OCI-LY1 (cell line): ENCODE results near the gene OR5K4.

Source experiments
- H2AFZ ChIP-seq: fragments of 200-600 bp; sonication (generic), shearing (Covaris generic); 2 replicates; pipeline ENCODE4 v1.6.0; 2014; ENCODE audit warnings: antibody characterized with exemption, mild to moderate bottlenecking, low read length
- H3F3A ChIP-seq: fragments of 200-600 bp; sonication (generic), shearing (Covaris generic); 2 replicates; pipeline ENCODE4 v1.6.0; 2014; ENCODE audit warnings: mild to moderate bottlenecking, antibody characterized with exemption, low read length, moderate library complexity; ENCODE audit not compliant: insufficient read depth
- H3K27ac ChIP-seq: fragments of 200-600 bp; sonication (generic); 2 replicates; pipeline ENCODE4 v1.5.1; 2014; ENCODE audit warnings: low read length, mixed run types, mild to moderate bottlenecking, low read depth; ENCODE audit not compliant: poor library complexity, severe bottlenecking
- H3K27me3 ChIP-seq: fragments of 200-600 bp; sonication (generic); 2 replicates; pipeline ENCODE4 v1.6.0; 2014; ENCODE audit warnings: antibody characterized with exemption, mild to moderate bottlenecking, low read length, moderate library complexity; ENCODE audit not compliant: insufficient read depth
- H3K36me3 ChIP-seq: fragments of 200-600 bp; sonication (generic); 2 replicates; pipeline ENCODE4 v1.6.1; 2014; ENCODE audit warnings: mild to moderate bottlenecking, antibody characterized with exemption, low read length, moderate library complexity, mixed read lengths; ENCODE audit not compliant: insufficient read depth
- H3K4me1 ChIP-seq: fragments of 200-600 bp; sonication (generic); 2 replicates; pipeline ENCODE4 v1.5.1; 2014; ENCODE audit warnings: mild to moderate bottlenecking, low read length, moderate library complexity; ENCODE audit not compliant: insufficient read depth, severe bottlenecking
- H3K4me2 ChIP-seq: fragments of 200-600 bp; sonication (generic), shearing (Covaris generic); 2 replicates; pipeline ENCODE4 v1.6.1; 2014; ENCODE audit warnings: low read length
- H3K4me3 ChIP-seq: fragments of 200-600 bp; sonication (generic); 2 replicates; pipeline ENCODE4 v1.5.1; 2014; ENCODE audit warnings: low read length, low read depth, mild to moderate bottlenecking, mixed read lengths; ENCODE audit not compliant: poor library complexity, severe bottlenecking
- H3K79me2 ChIP-seq: fragments of 200-600 bp; shearing (Covaris generic); 2 replicates; pipeline ENCODE4 v1.6.1; 2016; ENCODE audit warnings: mixed run types, low read length, mixed read lengths; ENCODE audit not compliant: insufficient read depth
- H3K9ac ChIP-seq: fragments of 200-600 bp; sonication (generic), shearing (Covaris generic); 2 replicates; pipeline ENCODE4 v1.6.1; 2014; ENCODE audit warnings: mild to moderate bottlenecking, low read length, mixed read lengths
- H3K9me2 ChIP-seq: fragments of 200-600 bp; sonication (generic), shearing (Covaris generic); 2 replicates; pipeline ENCODE4 v1.6.1; 2014; ENCODE audit warnings: low read depth, mild to moderate bottlenecking, low read length, mixed read lengths
- H3K9me3 ChIP-seq: fragments of 200-600 bp; shearing (Covaris generic); 2 replicates; pipeline ENCODE4 v1.6.1; 2014; ENCODE audit warnings: low read length, mixed read lengths
- H4K20me1 ChIP-seq: fragments of 200-600 bp; sonication (generic), shearing (Covaris generic); 2 replicates; pipeline ENCODE4 v1.6.0; 2016; ENCODE audit warnings: mild to moderate bottlenecking, low read length; ENCODE audit not compliant: insufficient read depth
- EZH2 ChIP-seq: fragments of 200-600 bp; sonication (generic), shearing (Covaris generic); IDR thresholded peaks from 2 replicates; pipeline ENCODE4 v1.8.0; 2017; ENCODE audit warnings: borderline replicate concordance, mixed run types, mild to moderate bottlenecking, antibody characterized with exemption, low read length, moderate library complexity, mixed read lengths
- TF ChIP-seq, protein P1 (sequence below): fragments of 200-600 bp; sonication (generic), shearing (Covaris generic); IDR thresholded peaks from 2 replicates; pipeline ENCODE4 v1.5.1; 2017; ENCODE audit warnings: mild to moderate bottlenecking, antibody characterized with exemption, low read length, moderate library complexity, mixed read lengths

OR5K4 gene

DNA sequence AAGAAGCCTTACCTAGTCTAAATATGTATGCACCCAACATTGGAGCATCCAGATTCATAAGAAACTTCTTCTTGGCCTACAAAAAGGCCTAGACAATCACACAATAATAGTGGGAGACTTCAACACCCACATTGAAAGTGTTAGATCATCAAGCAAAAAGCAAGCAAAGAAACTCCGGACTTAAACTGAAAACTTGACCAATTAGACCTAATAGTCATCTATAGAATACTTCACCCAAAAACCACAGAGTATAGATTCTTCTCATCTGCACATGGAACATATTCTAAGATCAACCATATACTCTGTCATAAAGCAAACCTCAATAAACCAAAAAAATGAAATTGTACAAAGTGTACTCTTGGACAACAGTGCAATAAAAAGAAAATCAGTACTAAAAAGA is 22.3 kb upstream of the OR5K4 start:
- no peaks in the 10 kb centered on the region for H3K79me2 ChIP-seq
- no peaks in the 10 kb centered on the region for H3K9me2 ChIP-seq
- H3F3A ChIP-seq = no peaks in the 10 kb centered on the region
- H3K9ac ChIP-seq = no peak overlapping the region
- TF ChIP-seq EZH2 = no peak
- TF ChIP-seq, protein P1, sequence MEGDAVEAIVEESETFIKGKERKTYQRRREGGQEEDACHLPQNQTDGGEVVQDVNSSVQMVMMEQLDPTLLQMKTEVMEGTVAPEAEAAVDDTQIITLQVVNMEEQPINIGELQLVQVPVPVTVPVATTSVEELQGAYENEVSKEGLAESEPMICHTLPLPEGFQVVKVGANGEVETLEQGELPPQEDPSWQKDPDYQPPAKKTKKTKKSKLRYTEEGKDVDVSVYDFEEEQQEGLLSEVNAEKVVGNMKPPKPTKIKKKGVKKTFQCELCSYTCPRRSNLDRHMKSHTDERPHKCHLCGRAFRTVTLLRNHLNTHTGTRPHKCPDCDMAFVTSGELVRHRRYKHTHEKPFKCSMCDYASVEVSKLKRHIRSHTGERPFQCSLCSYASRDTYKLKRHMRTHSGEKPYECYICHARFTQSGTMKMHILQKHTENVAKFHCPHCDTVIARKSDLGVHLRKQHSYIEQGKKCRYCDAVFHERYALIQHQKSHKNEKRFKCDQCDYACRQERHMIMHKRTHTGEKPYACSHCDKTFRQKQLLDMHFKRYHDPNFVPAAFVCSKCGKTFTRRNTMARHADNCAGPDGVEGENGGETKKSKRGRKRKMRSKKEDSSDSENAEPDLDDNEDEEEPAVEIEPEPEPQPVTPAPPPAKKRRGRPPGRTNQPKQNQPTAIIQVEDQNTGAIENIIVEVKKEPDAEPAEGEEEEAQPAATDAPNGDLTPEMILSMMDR = no peak
- H4K20me1 ChIP-seq = no peaks in the 10 kb centered on the region
- no peak overlapping the region for H3K4me2 ChIP-seq
- H3K4me3 ChIP-seq = no peak overlapping the region
- H3K27ac ChIP-seq = no peak overlapping the region
- no peaks in the 10 kb centered on the region for H3K27me3 ChIP-seq
- H3K4me1 ChIP-seq = no peaks in the 10 kb centered on the region
- H3K9me3 ChIP-seq = no peaks in the 10 kb centered on the region
- H2AFZ ChIP-seq = no peak overlapping the region
- H3K36me3 ChIP-seq = no peaks in the 10 kb centered on the region

DNA sequence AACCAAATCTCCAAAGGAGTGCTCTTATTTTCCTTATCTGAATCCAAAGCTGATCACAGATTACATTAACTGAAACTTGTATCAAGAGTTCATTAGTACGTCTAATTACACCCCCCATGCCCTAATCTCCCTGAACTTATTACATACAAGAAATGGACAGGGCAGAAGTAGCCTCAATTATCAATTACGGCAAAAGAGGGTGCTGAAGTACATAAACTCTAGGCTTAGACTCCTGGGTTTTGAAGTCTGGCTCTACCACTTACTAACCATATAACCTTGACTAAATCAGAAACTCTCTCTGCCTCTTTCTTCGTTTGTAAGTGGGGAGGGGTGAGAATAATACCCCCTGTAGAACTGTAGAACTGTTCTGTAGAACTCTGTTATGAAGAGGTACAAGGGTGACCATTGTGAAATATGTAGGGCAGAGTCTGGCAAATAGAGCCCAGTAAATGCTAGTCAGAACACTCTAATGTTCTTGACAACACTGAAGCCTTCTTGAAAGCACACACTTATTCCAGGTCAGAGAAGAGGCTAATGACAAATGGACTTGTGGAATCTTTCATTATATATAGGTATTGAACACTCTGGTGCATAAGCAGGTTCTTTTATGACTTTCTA is 19.6 kb upstream of the OR5K4 start:
- no peaks in the 10 kb centered on the region for H3K27me3 ChIP-seq
- H2AFZ ChIP-seq = no peak overlapping the region
- no peak overlapping the region for H3K4me2 ChIP-seq
- TF ChIP-seq EZH2 = no peak
- TF ChIP-seq, protein P1 = no peak
- no peaks in the 10 kb centered on the region for H3K79me2 ChIP-seq
- no peaks in the 10 kb centered on the region for H3K9me3 ChIP-seq
- no peaks in the 10 kb centered on the region for H4K20me1 ChIP-seq
- H3F3A ChIP-seq = no peaks in the 10 kb centered on the region
- H3K4me1 ChIP-seq = no peaks in the 10 kb centered on the region
- no peak overlapping the region for H3K9ac ChIP-seq
- no peak overlapping the region for H3K27ac ChIP-seq
- no peaks in the 10 kb centered on the region for H3K36me3 ChIP-seq
- no peaks in the 10 kb centered on the region for H3K9me2 ChIP-seq
- no peak overlapping the region for H3K4me3 ChIP-seq

DNA sequence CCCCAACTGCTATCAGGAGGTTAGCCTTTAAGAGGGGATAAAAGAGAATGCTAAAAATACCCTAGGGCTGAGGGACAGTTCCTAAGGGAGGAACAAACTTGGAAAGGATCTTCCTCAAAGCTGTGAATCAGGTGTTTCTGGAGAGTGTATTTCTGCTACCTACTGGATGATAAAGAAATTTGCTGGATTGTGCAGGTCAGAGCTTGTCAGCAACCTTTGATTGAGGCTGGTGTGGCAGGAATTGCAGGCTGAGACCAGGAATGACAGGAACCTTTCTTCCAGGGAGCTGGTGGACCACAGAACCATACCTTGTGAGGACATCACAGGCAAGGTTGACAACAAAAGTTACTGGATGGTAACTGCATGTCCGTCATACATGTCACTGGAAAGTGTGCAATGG is 14.6 kb upstream of the OR5K4 start:
- no peak overlapping the region for H2AFZ ChIP-seq
- no peak overlapping the region for H3K27ac ChIP-seq
- no peak overlapping the region for H3K9ac ChIP-seq
- TF ChIP-seq EZH2 = no peak
- TF ChIP-seq, protein P1 = no peak
- no peaks in the 10 kb centered on the region for H3K4me1 ChIP-seq
- H3K4me2 ChIP-seq = no peak overlapping the region
- H3K79me2 ChIP-seq = no peaks in the 10 kb centered on the region
- H3K27me3 ChIP-seq = no peaks in the 10 kb centered on the region
- no peaks in the 10 kb centered on the region for H3K9me3 ChIP-seq
- no peaks in the 10 kb centered on the region for H3K9me2 ChIP-seq
- H3K36me3 ChIP-seq = no peaks in the 10 kb centered on the region
- H3K4me3 ChIP-seq = no peak overlapping the region
- H4K20me1 ChIP-seq = no peaks in the 10 kb centered on the region
- no peaks in the 10 kb centered on the region for H3F3A ChIP-seq
